Keratinocyte (primary cell): Measurements from ENCODE around the gene USP10. TPM values are rescaled to one million over a fixed set of nuclear protein-coding genes. Genes with fewer than 3 reads are reported as not detected.

ENCODE experiments used
- DNase-seq: peaks from one replicate; pipeline ENCODE4 v3.0.0-alpha.2; 2011; ENCODE audit warnings: low read depth, missing footprints, low spot score
- FAIRE-seq: peaks from 2 replicates; lab custom pipeline; 2011; peaks lifted over from hg19 to GRCh38; lab: Jason Lieb, UNC
- H2AFZ ChIP-seq: 2 replicates; pipeline ENCODE4 v1.6.0; 2012; ENCODE audit warnings: low read length, control low read depth, inconsistent platforms; ENCODE audit not compliant: control insufficient read depth
- H3K27ac ChIP-seq: 2 replicates; pipeline ENCODE4 v1.5.1; 2011; ENCODE audit warnings: low read length; ENCODE audit not compliant: control insufficient read depth, insufficient read depth
- H3K27me3 ChIP-seq: 3 replicates; pipeline ENCODE4 v1.6.0; 2011; ENCODE audit warnings: low read length; ENCODE audit not compliant: control insufficient read depth, insufficient read depth; ENCODE audit errors: extremely low read depth
- H3K36me3 ChIP-seq, 2 experiments: 2 replicates in 1 of 2; 3 replicates in 1 of 2; pipeline ENCODE4 v1.5.1; 2011; ENCODE audit warnings: low read length in 2 of 2, mild to moderate bottlenecking in 1 of 2; ENCODE audit not compliant: control insufficient read depth in 2 of 2, insufficient read depth in 2 of 2; ENCODE audit errors: extremely low read depth in 1 of 2
- H3K4me1 ChIP-seq: 3 replicates; pipeline ENCODE4 v1.5.1; 2011; ENCODE audit warnings: low read length; ENCODE audit not compliant: control insufficient read depth, insufficient read depth; ENCODE audit errors: extremely low read depth
- H3K4me2 ChIP-seq: 3 replicates; pipeline ENCODE4 v1.6.0; 2011; ENCODE audit warnings: low read depth, low read length; ENCODE audit not compliant: control insufficient read depth, insufficient read depth; ENCODE audit errors: extremely low read depth
- H3K4me3 ChIP-seq, 3 experiments: fragments of 200-600 bp in 1 of 3; sonication (generic) in 1 of 3; 2 replicates in 2 of 3; 3 replicates in 1 of 3; pipeline ENCODE4 v1.5.1; 2011 to 2016; ENCODE audit warnings: low read length in 3 of 3, mild to moderate bottlenecking in 3 of 3, control low read depth in 2 of 3, inconsistent platforms in 1 of 3, low read depth in 1 of 3, mixed read lengths in 1 of 3, mixed run types in 1 of 3, moderate library complexity in 1 of 3; ENCODE audit not compliant: control insufficient read depth in 2 of 3, insufficient read depth in 2 of 3; ENCODE audit errors: extremely low read depth in 1 of 3
- H3K79me2 ChIP-seq: 2 replicates; pipeline ENCODE4 v1.6.0; 2012; ENCODE audit warnings: low read length; ENCODE audit not compliant: control insufficient read depth, insufficient read depth
- H3K9ac ChIP-seq: 3 replicates; pipeline ENCODE4 v1.6.0; 2011; ENCODE audit warnings: low read length; ENCODE audit not compliant: control insufficient read depth, insufficient read depth; ENCODE audit errors: extremely low read depth
- H3K9me1 ChIP-seq: 3 replicates; pipeline ENCODE4 v1.6.0; 2011; ENCODE audit warnings: low read length; ENCODE audit not compliant: control insufficient read depth, insufficient read depth; ENCODE audit errors: extremely low read depth
- H3K9me3 ChIP-seq: 2 replicates; pipeline ENCODE4 v1.5.1; 2012; ENCODE audit warnings: low read depth, low read length; ENCODE audit not compliant: control insufficient read depth
- H4K20me1 ChIP-seq: 3 replicates; pipeline ENCODE4 v1.6.0; 2011; ENCODE audit warnings: low read length; ENCODE audit not compliant: control insufficient read depth, insufficient read depth; ENCODE audit errors: extremely low read depth
- CTCF ChIP-seq, 3 experiments: IDR thresholded peaks in 1 of 3; conservative IDR thresholded peaks in 1 of 3; optimal IDR thresholded peaks in 1 of 3; 2 replicates in 2 of 3; 3 replicates in 1 of 3; pipeline versions ENCODE3 to v1.5.1; 2011; ENCODE audit warnings: low read length in 3 of 3, mild to moderate bottlenecking in 3 of 3, moderate library complexity in 2 of 3, control low read depth in 1 of 3, inconsistent platforms in 1 of 3; ENCODE audit not compliant: insufficient read depth in 2 of 3; ENCODE audit errors: extremely low read depth in 1 of 3
- EZH2 ChIP-seq: IDR thresholded peaks from one replicate; pipeline ENCODE4 v1.6.1; 2012; ENCODE audit warnings: inconsistent platforms, mild to moderate bottlenecking, low read length, moderate library complexity
- dilution Hi-C: fragments of 300-500 bp; cut with MboI; formaldehyde crosslinking; loops from one replicate; pipeline ENCODE4 v1.7.0; 2020; ENCODE audit warnings: low sequenced_read_pairs; ENCODE audit not compliant: extremely low pct_ligation_motif_present
- polyA plus RNA-seq, 5 experiments: library from polyadenylated mRNA; depleted of rRNA in 3 of 5; stranded (reverse) in 3 of 5; stranded (forward) in 1 of 5; unstranded in 1 of 5; fragments of >200 nt; gene quantifications; 1 replicate in 1 of 5; 2 replicates in 3 of 5; 3 replicates in 1 of 5; pipeline versions ENCODE4 v1.2.1 to v1.2.3, GENCODE V29; 2011 to 2012; ENCODE audit warnings: missing spikeins in 2 of 5, low read depth in 1 of 5, low replicate concordance in 1 of 5

Gene USP10
- polyA plus RNA-seq, 1 donor (not counting 4 experiments of a cell fraction or from before 2014, with no cell fraction given), result 92.0 TPM

- DNase-seq, result no peak
- no peak overlapping the region for H3K27ac ChIP-seq
- no peak overlapping the region for H2AFZ ChIP-seq
- H3K9me1 ChIP-seq, result no peaks in the 10 kb centered on the region
- no peaks in the 10 kb centered on the region for H3K9me3 ChIP-seq
- dilution Hi-C loops, result no loop called here
- H3K4me3 ChIP-seq, result no peak overlapping the region
- H3K79me2 ChIP-seq, result peaks cover 13% of the 10 kb centered on the region
- H3K27me3 ChIP-seq, result no peaks in the 10 kb centered on the region
- no peak overlapping the region for H3K4me2 ChIP-seq
- no peaks in the 10 kb centered on the region for H3K4me1 ChIP-seq
- TF ChIP-seq CTCF (optimal IDR thresholded peaks at IDR 0.05 in 1 of 3, IDR thresholded peaks at IDR 0.05 in 1 of 3, conservative IDR thresholded peaks at IDR 0.05 in 1 of 3; ENCODE audit: extremely low read depth in 1 of 3, insufficient read depth in 2 of 3, low read length in 3 of 3), result no peak
- no peak for TF ChIP-seq EZH2
- no peak for FAIRE-seq
- H3K36me3 ChIP-seq, result peaks cover 47 to 56% of the 10 kb centered on the region in 2 experiments
- H4K20me1 ChIP-seq, result no peaks in the 10 kb centered on the region
- H3K9ac ChIP-seq, result no peak overlapping the region
Observed at GRCh38 chr16:84660973-84661372, 38.8 kb upstream of the USP10 start.

DNA sequence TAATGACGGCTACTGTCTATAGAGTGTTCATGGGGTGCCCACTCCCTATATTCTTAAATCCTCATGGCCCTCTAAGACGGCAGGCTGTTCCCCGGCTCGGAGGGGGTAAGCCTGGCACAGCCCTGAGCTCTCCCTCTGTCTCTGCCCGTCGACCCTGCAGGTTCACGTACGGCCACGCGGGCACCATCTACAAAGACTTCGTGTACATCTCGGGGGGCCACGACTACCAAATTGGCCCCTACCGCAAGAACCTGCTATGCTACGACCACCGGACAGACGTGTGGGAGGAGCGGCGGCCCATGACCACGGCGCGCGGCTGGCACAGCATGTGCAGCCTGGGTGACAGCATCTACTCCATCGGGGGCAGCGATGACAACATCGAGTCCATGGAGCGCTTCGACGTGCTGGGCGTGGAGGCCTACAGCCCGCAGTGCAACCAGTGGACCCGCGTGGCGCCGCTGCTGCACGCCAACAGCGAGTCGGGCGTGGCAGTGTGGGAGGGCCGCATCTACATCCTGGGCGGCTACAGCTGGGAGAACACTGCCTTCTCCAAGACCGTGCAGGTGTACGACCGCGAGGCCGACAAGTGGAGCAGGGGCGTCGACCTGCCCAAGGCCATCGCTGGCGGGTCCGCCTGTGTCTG is 38.3 kb upstream of the USP10 start:
- FAIRE-seq, result no peak
- Histone ChIP-seq H2AFZ (no peak overlapping the region), H3K27ac (no peak overlapping the region), H3K36me3 (peaks cover 51 to 56% of the 10 kb centered on the region in 2 experiments), H4K20me1 (no peaks in the 10 kb centered on the region), H3K9me3 (no peaks in the 10 kb centered on the region), H3K9ac (no peak overlapping the region), H3K27me3 (no peaks in the 10 kb centered on the region), H3K4me3 (no peak overlapping the region), H3K9me1 (no peaks in the 10 kb centered on the region), H3K4me1 (no peaks in the 10 kb centered on the region), H3K79me2 (peaks cover 13% of the 10 kb centered on the region), H3K4me2 (no peak overlapping the region)
- no peak for DNase-seq
- no peak for TF ChIP-seq EZH2
- TF ChIP-seq CTCF (optimal IDR thresholded peaks at IDR 0.05 in 1 of 3, IDR thresholded peaks at IDR 0.05 in 1 of 3, conservative IDR thresholded peaks at IDR 0.05 in 1 of 3; ENCODE audit: extremely low read depth in 1 of 3, insufficient read depth in 2 of 3, low read length in 3 of 3), result no peak
- dilution Hi-C loops, result no loop called here
